Measurements from ENCODE around the gene DUSP7.
"Not testable (repeated sequence)": the region's sequence is repeated elsewhere in the genome, so short reads cannot be mapped to it uniquely, and the experiment has no call there.

DUSP7 gene

DNA sequence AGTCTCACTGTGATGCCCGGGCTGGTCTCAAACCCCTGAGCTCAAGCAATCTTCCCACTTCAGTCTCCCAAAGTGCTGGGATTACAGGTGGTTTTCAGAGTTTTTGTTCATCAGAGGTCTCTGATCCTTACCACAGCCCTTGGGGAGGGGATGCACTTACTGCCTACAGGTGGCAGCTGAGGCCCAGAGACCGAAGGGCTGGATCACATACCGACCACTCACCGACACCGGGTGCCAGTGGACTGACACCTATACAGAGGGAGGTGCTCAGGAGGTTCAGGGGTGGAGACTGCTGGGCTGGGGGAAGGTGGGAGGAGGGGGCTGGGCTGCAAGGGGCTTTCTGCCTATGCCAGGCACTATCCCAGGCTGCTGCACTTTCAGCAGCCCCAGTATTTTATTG is 19.5 kb downstream of the DUSP7 start:
- H3K4me3 ChIP-seq (ENCODE audit: low read length), result no peak overlapping the region
- DNase-seq (ENCODE audit: low read depth, low spot score), result no peak

DNA sequence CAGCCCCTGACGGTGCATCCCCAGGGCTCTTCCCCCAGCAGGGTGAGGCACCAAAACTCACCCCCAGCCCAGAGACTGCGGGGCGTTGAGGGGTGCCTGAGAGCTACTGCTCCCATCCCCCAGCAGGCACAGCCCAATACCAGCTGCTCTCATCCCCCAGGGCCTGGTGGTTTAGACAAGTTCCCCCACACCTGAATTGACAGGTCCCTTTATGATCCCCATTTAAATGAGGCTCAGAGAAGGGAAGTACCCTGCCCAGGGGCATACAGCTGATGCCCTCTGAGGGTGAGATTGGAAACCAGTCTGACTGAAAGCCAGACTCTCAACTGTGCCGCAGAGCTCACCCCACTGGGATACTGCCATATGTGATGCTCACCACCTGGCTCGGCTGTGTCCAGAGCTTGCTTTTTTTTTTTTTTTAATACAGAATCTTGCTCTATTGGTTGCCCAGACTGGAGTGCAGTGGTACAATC is 20.1 kb downstream of the DUSP7 start:
- DNase-seq (ENCODE audit: low read depth, low spot score), result no peak
- no peak overlapping the region for H3K4me3 ChIP-seq (ENCODE audit: low read length)

DNA sequence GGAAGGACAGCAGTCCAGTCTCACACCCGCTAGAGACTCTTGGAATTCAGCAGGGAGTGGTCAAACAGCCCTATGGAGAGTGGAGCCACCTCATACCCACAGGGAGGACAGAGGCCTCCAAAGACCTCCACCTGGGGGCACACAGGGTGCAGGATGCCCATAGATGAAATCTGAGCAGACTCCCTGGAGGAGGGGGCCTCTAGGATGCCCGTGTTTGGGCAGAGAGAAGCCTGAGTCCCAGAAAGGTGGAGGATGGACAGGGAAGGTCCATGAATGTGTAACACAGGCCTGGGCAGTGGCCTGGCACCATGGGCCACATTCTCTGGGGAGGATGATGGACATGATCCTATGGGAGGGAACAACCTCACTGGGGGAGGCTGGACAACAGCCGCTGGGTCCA is 21.7 kb downstream of the DUSP7 start:
- DNase-seq (ENCODE audit: low read depth, low spot score), result no peak
- H3K4me3 ChIP-seq (ENCODE audit: low read length), result no peak overlapping the region

DNA sequence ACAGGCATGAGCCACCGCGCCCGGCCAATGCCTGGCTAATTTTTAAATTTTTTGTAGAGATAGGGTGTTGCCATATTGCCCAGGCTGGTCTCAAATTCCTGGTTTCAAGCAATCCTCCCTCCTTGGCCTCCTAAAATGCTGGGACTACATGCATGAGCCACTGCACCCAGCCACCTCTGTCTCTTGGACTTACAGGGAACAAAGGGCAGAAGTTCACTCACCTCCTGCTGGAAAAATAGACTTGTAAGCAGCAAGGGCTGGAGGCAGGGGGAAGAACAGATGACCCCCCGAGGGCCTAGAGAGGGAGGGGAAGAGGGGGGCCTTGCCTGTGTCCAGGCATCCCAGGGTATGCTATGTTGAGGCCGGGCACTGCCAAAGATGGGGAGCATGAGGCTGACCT is 22.2 kb downstream of the DUSP7 start:
- no peak for DNase-seq (ENCODE audit: low read depth, low spot score)
- H3K4me3 ChIP-seq (ENCODE audit: low read length), result no peak overlapping the region

DNA sequence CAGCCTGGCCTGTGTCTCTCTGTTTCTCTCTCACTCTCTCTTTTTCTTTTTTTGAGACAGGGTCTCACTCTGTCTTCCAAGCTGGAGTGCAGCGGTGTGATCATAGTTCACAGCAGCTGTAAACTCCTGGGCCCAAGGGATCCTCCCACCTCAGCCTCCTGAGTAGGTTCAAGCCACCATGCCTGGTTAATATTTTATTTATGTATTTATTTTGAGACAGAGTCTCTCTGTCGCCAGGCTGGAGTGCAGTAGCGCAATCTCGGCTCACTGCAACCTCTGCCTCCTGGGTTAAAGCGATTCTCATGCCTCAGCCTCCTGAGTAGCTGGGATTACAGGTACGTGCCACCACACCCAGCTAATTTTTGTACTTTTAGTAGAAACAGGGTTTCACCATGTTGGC is 22.6 kb downstream of the DUSP7 start:
- DNase-seq (ENCODE audit: low read depth, low spot score); H3K4me3 ChIP-seq (ENCODE audit: low read length): not testable (repeated sequence)

DNA sequence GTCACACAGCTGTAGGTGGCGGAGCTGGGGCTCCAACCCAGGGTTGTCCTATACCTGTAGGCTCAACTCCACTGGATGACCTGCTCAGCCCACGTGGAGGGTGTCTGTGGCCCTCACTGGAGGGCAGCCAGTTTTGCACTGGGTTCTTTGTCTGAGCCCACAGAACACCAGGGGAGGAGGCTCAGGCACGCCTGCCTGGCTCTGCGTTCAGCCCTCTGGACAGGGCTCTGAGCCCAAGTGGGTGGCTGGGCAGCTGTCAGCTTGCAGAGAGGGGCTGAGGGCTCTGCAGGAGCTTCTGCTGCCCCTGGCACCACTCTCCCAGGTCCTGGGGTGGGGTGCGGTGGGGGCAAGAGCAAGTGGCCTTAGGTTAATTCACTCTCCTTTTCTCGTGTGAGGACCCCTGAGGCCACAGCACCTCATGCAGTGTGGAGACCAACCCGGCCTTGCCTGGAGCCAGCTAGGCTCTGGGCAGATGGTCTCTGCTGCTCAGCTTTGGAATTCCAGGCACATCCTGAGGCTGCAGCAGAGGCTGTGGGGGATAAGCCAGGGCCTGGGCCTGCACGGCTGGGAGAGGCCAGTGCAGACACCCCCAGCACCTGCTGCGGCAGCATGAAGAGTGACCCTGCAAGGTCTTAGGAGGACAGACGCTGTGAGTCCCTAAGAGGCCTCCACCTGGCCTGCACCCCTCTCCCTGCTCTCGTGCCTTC is 23.5 kb downstream of the DUSP7 start:
- DNase-seq (ENCODE audit: low read depth, low spot score), result no peak
- H3K4me3 ChIP-seq (ENCODE audit: low read length), result no peak overlapping the region

DNA sequence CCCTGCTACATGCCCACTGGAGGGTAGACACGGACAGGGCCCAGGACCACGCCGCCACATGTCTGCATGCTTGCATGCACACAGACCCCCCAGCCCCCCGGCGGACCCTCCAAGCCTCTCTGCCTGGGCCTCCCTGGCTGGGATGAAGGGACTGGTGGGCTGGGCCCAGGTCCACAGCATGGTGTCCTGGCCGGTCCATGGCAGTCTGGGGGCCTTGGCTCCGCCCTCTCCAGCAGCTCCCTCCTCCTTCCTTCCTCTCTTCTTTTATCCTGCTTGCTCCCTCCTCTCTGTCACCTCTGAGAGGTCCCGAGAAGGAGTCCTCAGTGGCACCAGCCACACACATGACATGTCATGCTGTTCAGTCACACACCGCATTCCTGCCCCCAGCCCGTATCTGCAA is 24.5 kb downstream of the DUSP7 start:
- DNase-seq (ENCODE audit: low read depth, low spot score), result no peak

DNA sequence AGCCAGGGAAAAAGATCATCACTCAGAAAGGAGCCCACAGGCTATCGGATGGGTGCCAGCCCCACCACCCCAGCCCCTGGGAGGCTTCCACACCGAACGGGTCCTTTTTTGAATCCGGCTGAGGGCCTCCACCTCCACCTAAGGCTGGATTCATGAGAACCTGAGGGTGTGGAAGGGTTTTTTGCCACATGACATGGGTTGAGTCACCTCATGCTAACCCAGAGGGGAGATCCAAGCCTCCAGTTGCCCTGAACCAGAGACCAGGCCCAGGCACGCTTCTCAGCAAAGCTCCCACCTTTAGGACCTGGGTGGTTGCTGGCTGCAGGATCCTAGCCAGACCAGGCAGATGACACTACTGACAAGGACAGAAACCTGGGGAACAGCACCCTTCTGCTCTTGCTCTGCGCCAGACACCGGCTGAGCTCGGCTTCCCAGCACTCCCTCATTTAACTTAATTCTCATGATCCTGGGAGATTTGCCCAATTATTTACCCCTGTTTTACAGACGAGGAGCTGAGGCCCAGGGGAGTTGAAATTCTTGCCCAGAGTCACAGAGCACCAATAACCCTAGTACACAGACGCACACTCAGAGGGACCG is 25.6 kb downstream of the DUSP7 start:
- DNase-seq (ENCODE audit: low read depth, low spot score), result no peak
- H3K4me3 ChIP-seq (ENCODE audit: low read length), result no peak overlapping the region

More for the DNA sequence above, 24.5 kb downstream of the DUSP7 start:
- H3K4me3 ChIP-seq (ENCODE audit: low read length), result no peak overlapping the region

DNA sequence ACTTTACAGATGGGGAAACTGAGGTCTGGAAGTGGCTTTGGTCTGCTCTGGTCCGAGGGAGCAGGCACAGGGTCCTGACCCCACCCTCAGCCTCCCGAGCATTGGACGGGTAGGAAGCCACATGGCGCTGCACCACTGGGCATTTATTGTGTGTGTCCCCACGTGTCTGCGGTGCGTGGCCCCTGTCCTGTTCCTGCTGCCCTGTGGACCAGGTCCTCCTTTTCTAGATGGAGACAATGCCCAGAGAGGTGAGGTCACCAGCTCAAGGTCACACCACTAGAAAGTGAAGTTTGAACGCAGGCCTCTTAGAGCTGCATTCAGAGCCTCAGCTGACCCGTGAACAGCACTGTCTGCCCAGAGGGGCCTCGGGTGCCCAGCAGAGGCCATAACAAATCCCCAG is 26.8 kb downstream of the DUSP7 start:
- DNase-seq (ENCODE audit: low read depth, low spot score), result no peak

DNA sequence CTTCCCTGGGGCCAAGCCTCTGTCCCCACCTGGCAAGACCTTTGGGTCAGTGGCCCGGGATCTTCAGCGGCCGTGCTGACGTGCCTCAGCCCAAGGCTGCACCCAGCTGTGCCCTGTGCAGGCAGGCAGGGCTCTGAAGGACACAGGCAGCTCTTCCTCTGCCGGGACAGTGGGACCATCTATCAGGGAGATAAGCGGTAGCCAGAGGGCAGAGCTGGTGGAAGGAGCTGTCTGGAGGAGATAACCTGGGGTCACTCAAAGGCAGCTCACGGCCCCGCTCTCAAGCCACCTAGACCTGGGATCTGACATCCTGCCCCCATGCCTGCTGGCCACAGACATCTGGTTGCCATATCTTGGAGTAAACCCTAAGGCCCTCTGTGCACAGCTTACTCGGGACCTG is 27.3 kb downstream of the DUSP7 start:
- H3K4me3 ChIP-seq (ENCODE audit: low read length), result no peak overlapping the region
- no peak for DNase-seq (ENCODE audit: low read depth, low spot score)

More for the DNA sequence above, 26.8 kb downstream of the DUSP7 start:
- no peak overlapping the region for H3K4me3 ChIP-seq (ENCODE audit: low read length)

DNA sequence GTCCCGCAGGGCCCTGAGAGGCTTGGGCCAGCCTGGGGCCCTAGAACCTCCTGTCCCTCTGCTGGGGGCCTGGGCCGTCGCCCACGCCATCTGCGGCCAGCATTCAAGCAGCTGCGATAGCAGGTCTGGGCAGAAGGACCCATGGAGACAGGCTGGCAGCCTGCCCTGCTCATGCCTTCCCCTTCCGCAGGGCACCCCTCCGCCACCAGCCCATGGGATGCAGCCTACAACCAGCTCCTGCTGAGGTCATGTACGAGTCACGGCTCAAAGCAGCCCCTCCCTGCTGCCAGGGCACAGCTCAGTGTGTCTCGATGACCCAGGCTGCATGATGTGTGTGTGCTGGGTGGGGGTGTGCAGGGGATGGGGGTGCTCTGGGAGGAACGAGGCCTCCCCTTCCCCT is 27.8 kb downstream of the DUSP7 start:
- H3K4me3 ChIP-seq (ENCODE audit: low read length), result no peak overlapping the region
- DNase-seq (ENCODE audit: low read depth, low spot score), result no peak

DNA sequence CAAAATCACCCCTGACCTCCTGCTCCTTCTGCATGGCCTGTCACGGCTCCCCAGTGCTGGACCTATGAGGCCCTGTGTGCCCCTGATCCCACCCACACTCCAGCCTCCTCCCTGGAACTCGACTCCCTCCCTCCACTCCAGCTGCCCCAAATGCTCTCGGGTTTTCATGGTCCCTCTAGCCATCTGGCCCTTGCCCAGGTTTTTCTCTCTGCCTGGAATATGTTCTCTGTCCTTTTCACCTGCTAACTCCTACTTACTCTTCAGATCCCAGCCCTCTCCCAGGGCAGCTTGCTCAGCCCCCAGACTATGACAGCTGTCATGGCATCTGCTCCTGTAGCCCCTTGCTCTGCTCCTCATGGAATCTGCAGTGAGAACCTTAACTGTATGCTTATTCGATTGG is 30.3 kb downstream of the DUSP7 start:
- no peak overlapping the region for H3K4me3 ChIP-seq (ENCODE audit: low read length)
- no peak for DNase-seq (ENCODE audit: low read depth, low spot score)

DNA sequence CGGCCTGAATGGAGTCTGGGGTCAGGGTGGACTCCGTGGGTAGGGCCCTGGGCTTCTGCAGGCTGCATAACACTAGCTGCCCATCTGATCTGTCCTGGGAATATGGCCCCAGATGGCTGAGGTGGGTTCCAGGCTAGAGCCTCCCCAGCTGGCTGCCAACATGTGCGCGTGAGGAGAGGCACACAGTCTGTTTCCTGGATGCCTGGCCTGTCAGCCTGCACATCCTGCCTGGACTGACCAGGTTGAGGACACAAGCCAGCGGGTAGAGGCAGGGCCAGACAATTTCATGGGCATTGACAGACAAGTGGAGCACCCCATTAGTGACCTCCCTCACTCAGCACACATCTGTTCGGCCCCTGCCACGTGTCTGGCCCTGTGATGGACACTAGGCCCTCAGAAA is 30.9 kb downstream of the DUSP7 start:
- H3K4me3 ChIP-seq (ENCODE audit: low read length), result no peak overlapping the region
- DNase-seq (ENCODE audit: low read depth, low spot score), result no peak

DNA sequence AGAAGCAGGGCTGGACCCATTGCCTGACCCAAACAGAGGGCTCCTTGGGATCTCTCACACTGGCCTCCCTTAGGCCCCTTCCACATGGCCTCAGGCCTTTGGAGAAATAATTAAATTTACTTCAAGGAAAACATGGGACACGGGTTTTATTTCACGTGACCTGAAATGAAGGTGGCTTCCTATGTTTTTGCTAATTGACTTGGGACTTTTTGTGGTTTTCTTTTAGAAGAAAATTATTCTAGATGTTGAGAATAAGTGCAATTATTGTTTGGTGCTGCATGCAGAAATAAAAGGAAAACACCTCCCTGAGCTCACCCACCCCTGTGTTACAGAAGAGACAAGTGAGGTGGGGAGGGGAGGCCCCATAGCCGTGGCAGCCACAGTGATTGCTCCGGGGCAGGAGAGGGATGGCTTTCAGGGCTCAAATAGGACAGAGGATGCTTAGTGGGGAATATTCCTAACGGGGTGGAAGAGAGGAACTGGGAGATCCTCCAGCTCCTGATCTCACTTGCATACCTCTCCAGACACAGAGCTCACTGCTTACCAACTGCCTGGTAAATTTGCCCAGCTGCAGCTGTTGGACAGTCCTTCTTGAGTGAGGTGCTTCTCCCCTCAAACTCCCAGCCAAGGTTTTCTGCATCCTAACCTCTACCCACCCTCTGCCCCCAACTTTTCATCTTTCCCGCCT is 31.5 kb downstream of the DUSP7 start:
- DNase-seq (ENCODE audit: low read depth, low spot score), result no peak
- H3K4me3 ChIP-seq (ENCODE audit: low read length), result no peak overlapping the region

DNA sequence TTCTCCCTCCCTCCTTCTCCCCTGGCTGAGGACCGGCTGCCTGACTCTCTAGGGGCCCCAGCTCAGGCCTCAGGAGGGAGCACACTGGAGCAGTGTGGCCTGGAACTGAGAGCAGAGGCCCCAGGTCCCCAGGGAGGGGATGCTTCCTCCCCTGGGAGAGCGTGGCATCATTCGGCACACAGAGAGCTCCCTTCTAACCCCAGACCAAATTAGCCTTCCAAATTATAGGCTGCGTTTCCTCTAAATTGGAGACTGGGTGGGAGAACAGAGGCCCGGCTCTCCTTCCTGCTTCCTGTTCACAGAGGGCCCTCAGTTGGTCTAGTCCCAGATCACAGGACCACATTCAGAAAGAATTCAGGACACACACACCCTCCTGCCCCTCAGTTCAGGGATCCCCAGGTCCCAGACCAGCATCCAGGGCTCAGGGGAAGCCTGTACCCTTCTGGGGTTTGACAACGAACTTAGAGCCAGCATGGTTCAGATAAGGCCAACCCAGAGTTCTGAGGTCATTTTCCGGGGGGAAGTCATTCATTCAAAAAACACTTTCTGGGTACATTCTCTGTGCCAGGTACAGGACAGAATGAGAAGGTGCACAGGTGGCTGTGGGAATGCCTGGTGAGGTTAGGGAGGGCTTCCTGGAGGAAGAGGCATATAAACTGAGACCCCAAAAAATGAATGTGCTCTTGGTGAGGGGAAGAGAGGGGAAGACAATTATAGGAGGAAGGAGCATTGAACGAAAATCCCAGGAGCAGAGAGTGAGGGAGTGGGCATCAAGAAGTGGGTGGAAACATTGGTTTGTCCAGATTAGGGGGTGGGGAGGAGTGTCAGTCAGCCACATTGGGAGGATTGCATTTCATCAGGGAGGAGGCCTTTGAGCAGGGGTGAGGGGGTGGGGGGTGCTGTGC is 32.3 kb downstream of the DUSP7 start:
- no peak for DNase-seq (ENCODE audit: low read depth, low spot score)
- no peak overlapping the region for H3K4me3 ChIP-seq (ENCODE audit: low read length)

DNA sequence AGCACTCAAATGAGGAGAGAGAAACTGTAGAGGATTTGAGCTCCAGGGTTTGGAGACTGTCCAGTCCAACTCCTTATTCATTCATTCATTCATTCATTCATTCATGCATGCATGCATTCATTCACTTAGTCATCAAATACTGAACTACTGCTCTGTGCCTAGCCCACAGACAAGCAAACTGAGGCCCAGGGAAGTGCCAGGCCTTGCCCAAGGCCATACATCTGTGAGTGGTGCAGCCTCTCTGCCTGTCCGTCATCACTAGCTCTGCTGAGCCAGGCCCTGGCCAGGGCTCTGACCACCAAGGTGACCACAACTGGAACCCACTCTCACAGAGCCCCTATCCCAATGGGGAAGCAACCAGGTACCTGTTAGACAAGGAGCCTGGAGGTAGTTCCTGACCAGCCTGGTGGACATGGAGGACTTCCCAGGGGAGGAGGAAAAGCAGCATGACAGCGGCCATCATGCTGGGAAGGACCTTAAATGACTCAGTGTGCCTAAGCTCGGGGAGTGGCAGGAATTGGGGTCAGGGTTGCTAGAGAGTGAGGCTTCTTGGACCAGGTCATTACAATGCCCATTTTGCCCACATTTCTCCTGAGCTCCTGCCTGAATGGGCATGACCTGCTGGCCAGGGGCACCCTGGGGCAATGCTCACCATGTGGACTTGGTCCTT is 33.1 kb downstream of the DUSP7 start:
- DNase-seq (ENCODE audit: low read depth, low spot score), result no peak
- H3K4me3 ChIP-seq (ENCODE audit: low read length), result no peak overlapping the region

DNA sequence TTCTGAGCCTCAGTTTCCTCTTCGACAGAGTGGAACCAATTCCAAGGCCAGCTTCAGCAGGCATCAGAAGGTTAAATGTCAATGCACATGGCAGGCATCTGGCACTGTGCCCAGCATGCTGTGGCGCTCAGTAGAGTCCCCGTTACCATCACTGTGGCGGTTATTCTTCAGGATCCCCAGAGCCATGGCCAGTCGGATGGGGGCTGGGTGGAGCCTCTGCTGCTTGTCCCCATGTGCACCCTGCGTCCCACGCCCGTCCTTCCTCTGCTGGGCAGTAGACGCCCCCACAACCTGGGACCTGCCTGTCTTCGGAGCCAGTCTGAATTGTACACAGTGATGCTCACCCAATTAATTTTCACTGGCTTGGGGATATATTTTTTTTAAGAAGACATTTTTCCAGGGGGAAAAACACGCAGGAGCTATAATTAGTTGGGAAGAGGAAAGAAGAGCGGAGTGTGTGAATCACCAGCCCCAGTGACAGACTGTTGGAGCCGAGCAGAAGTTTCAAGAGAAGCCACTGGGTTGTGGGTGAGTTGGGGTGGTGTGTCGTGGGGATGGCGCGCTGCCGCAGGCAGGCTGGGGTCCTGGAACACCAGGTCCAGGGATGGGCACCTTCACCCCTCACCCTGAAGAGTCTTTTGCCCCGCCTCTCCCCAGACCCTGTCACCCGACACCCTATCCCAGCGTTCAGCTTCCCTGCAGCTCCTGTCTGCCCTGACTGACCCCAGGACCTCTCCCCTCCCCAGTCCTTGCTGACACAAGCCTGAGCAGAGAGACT is 33.9 kb downstream of the DUSP7 start:
- no peak overlapping the region for H3K4me3 ChIP-seq (ENCODE audit: low read length)
- no peak for DNase-seq (ENCODE audit: low read depth, low spot score)

DNA sequence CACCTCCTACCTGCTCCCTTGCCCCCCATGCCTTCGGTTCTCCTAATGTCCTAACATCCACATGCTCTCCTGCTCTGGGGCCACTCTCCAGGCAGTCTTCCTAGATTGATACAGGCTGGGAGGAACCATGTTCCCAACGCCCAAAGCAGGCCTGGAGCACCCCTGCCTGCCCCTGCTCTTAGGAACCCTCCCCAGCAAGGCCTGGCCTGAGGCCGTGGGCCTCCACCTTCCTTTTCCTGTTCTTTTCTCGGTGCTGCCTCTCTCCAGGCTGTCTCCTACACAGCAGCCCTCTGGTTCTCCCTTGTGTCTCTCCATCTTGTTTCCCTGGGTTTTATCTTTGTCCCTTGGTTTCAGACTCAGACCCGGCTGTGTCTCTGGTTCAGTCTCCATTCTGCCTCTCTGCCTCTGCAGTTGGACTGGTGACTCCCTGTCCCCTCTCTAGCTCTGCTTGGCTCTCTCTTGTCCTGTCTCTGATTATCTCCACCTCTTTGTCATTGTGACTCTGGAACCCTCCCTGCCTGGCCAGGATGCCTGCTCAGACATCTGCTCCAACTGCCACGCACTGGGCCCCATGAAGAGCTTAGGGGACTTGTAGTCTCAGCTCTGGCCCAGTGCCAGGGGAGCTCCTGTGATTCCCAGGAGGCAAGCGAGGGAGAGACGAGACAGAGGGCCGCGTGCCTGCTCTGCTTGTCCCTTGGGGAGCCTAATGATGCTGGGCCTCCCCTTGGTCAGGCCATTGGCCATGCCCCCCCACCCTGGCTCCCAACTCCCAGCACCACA is 34.7 kb downstream of the DUSP7 start:
- H3K4me3 ChIP-seq (ENCODE audit: low read length), result no peak overlapping the region
- no peak for DNase-seq (ENCODE audit: low read depth, low spot score)
